Measurements from ENCODE around the gene GRK1. TPM values are rescaled to one million over a fixed set of nuclear protein-coding genes. Genes with fewer than 3 reads are reported as not detected.

Gene GRK1
- total and polyA plus RNA-seq, 2 of the 8 experiments (the other 6 are each of a cell fraction or from before 2014, with no cell fraction given): 0.12 TPM; not detected in 1

DNA sequence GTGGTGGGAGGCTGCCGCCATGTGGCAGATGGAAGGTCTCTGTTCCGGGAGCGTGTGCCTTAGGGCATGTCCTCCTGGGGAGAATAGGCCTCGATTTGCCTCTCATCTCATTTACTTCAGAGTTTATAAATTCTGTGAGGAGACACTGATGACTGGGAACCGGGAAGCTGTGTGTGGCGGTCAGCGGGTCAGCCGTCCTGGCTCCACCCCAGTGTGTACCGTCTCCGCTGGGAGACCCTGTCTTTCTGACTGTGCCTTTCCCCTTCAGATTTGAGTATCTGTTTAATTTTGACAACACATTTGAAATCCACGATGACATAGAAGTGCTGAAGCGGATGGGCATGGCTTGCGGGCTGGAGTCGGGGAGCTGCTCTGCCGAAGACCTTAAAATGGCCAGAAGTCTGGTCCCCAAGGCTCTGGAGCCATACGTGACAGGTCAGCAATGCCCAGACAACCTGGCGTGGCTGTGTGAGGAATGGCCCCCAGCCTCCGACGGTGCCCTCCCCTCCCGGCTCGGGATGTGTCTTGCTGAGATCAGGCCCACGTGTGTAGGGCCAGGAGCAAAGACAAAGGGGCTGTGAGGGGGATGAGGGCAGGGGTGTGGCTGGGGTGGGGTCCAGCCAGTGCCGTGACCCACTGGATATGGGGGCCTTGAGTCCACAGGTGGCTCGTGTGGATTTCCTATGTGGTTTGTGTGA, 30.6 kb upstream of the GRK1 start:
- H4K91ac ChIP-seq (replicated peaks; ENCODE audit: insufficient read length, low read length): no peak overlapping the region
- no peak overlapping the region for H2BK120ac ChIP-seq (replicated peaks; ENCODE audit: low read depth, low read length)
- no peaks in the 10 kb centered on the region; a peak in 1 of 4 replicates for H3K79me2 ChIP-seq (ENCODE audit: control insufficient read depth in 1 of 2, insufficient read depth in 2 of 2, low read length in 2 of 2)
- no peaks in the 10 kb centered on the region for H3K23me2 ChIP-seq (ENCODE audit: low read depth, low read length)
- no peak for FAIRE-seq
- H3K4me2 ChIP-seq (ENCODE audit: insufficient read depth in 1 of 2, low read depth in 2 of 2, low read length in 2 of 2): no peak overlapping the region
- no peak overlapping the region for H3K56ac ChIP-seq (replicated peaks; ENCODE audit: insufficient read length, low read depth, low read length)
- ChIA-PET POLR2A (ENCODE audit: partially characterized antibody) (no interaction called here), CTCF (ENCODE audit: partially characterized antibody) (interaction anchor here (1.3 to 1.5 kb wide), 2 partner anchors 15 to 87 kb away, joined by 3 read pairs; no protein-coding TSS in a partner anchor)
- H2BK12ac ChIP-seq (ENCODE audit: low read depth, low read length): no peak overlapping the region
- no peak overlapping the region for H3K9ac ChIP-seq (replicated peaks in 1 of 4; ENCODE audit: extremely low read depth in 1 of 4, low read depth in 3 of 4, low read length in 3 of 4)
- no peak overlapping the region for H3K27ac ChIP-seq (ENCODE audit: low read depth, low read length)
- no peak overlapping the region for H2AFZ ChIP-seq (ENCODE audit: low read length)
- H3K9me3 ChIP-seq (ENCODE audit: insufficient read depth in 2 of 2, low read depth in 1 of 2, low read length in 1 of 2): peaks cover under 1 to 11% of the 10 kb centered on the region in 2 experiments; a peak in 2 of 4 replicates
- H3K79me1 ChIP-seq (ENCODE audit: low read depth, low read length): peaks cover 4% of the 10 kb centered on the region
- peaks cover 13 to 75% (median 61%) of the 10 kb centered on the region in 4 experiments for H3K36me3 ChIP-seq (ENCODE audit: control insufficient read depth in 2 of 4, insufficient read depth in 4 of 4, low read length in 3 of 4)
- H3K27me3 ChIP-seq (replicated peaks in 1 of 4; ENCODE audit: control insufficient read depth in 3 of 4, extremely low read depth in 1 of 4, insufficient read depth in 3 of 4, low read length in 3 of 4): no peaks in the 10 kb centered on the region
- TF ChIP-seq SIN3A (conservative IDR thresholded peaks at IDR 0.05 in 1 of 2, IDR thresholded peaks at IDR 0.05 in 1 of 2; ENCODE audit: low read depth in 1 of 2, low read length in 2 of 2) (no peak), RNF2 (IDR thresholded peaks at IDR 0.05; ENCODE audit: borderline replicate concordance, low read depth, low read length, missing control alignments, poor library complexity, severe bottlenecking) (no peak)
- no peak overlapping the region for H2AK5ac ChIP-seq (ENCODE audit: low read depth, low read length)
- H2BK5ac ChIP-seq (ENCODE audit: low read depth, low read length): no peak overlapping the region
- no peak overlapping the region for H3K4me3 ChIP-seq (ENCODE audit: extremely low read depth in 1 of 4, insufficient read depth in 2 of 4, low read depth in 3 of 4, low read length in 4 of 4)
- H3K4me1 ChIP-seq (replicated peaks in 1 of 4; ENCODE audit: control insufficient read depth in 3 of 4, insufficient read depth in 4 of 4, low read length in 3 of 4): no peaks in the 10 kb centered on the region
- 96% methylated on average over 22 of the region's 24 CpGs; no CpG with 5 or more reads in 1 of the 2 experiments for WGBS, 2 experiments (ENCODE audit: extremely low coverage in 1 of 2, insufficient coverage in 1 of 2, insufficient read length in 1 of 2, insufficient replicate concordance in 2 of 2, low coverage in 1 of 2, low lambda C conversion rate in 2 of 2, missing lambda C conversion rate in 1 of 2)
- peaks cover 3 to 9% of the 10 kb centered on the region in 2 experiments for H4K20me1 ChIP-seq (replicated peaks in 1 of 2; ENCODE audit: control insufficient read depth in 1 of 2, insufficient read depth in 2 of 2, low read length in 2 of 2)
- H3K14ac ChIP-seq (ENCODE audit: insufficient read length): no peak overlapping the region
- no peak for DNase-seq (ENCODE audit: low read depth in 1 of 2, low spot score in 2 of 2)
- H2BK20ac ChIP-seq (ENCODE audit: low read length): no peak overlapping the region
- no peak overlapping the region for H4K5ac ChIP-seq (ENCODE audit: insufficient read length, low read depth, low read length)
- no peak overlapping the region for H3K18ac ChIP-seq (ENCODE audit: extremely low read depth, low read length)
- H2BK15ac ChIP-seq (ENCODE audit: low read length): no peak overlapping the region
- H3K23ac ChIP-seq (ENCODE audit: insufficient read length): no peak overlapping the region
- no peak overlapping the region for H3K4ac ChIP-seq (replicated peaks; ENCODE audit: insufficient read length, low read depth, low read length)
- H4K8ac ChIP-seq (ENCODE audit: extremely low read depth, insufficient read depth, low read length): no peak overlapping the region
